ENCODE results near the gene DUSP2.

Gene DUSP2, protein sequence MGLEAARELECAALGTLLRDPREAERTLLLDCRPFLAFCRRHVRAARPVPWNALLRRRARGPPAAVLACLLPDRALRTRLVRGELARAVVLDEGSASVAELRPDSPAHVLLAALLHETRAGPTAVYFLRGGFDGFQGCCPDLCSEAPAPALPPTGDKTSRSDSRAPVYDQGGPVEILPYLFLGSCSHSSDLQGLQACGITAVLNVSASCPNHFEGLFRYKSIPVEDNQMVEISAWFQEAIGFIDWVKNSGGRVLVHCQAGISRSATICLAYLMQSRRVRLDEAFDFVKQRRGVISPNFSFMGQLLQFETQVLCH

DNA sequence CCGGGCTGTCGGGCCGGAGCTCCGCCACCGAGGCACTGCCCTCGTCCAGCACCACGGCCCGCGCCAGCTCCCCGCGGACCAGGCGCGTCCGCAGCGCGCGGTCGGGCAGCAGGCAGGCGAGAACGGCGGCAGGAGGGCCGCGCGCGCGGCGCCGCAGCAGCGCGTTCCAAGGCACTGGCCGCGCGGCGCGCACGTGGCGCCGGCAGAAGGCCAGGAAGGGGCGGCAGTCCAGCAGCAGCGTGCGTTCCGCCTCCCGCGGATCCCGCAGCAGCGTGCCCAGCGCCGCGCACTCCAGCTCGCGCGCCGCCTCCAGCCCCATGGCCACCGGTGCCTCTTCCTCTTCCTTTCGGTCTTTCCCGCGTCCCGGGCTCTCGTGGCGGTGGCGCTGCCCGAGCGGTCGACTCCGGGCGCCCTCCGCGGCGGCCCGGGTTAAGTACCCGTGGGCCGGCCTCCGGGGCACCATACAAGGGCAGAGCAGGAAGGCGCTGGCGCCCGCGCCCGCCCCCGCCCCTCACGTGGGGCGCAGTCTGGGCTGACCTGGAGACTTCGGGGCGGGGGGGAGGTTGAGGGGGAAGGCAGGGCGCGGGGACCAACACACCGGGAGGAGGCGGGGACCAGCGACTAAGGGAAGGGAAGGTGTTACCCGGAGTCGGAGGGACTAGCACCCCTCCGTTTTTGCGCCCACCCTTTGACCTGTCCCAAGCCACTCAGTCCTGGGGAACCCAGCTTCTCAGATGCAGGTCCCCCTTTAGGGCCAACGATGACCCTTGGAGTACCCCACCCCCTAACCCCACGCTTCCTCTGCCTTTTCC is at the start of gene DUSP2:
DUSP2 (minus strand) TSS at position 405 of the 812 bp plus-strand sequence; CDS start at position 319, 86 bp downstream.
- DNase-seq (ENCODE audit: low spot score) = peak; percentile 59

DNA sequence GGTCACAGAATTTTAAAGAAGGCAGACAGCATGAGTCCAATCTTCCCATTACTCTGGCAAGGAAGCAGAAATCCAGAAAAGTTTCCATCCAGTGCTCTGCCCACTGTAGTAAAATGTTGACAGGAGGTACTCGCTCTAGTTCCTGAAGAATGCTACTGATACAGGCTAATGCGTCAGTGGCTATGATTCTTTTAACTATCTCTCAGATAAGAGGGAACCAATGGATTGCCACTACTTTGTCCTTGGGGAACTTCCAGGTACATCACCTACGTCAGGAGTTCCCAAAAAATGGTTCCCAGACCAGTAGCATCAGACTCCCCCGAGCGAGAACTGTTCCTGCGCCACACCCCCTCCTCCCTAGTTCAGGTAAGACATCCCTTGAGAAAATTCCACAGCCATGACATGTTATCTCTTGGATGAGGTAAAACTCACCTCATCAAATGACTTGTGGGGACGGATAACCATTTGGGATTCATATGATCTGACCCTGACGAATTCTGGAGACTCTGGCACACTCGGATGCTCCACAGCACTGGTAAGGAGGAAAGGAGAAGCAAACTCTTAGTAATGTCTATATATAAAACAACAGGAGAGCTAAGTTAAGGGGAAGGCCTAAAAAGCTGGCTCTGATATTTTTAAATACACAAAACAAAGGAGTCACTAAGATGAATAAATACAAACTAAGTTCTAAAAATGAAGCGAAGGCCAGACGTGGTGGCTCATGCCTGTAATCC is 46.9 kb upstream of the DUSP2 start:
- DNase-seq (ENCODE audit: low spot score) = no peak

- DNase-seq (ENCODE audit: low spot score) = no peak
Observed at GRCh38 chr2:96188821-96189526, 43.7 kb upstream of the DUSP2 start.

DNA sequence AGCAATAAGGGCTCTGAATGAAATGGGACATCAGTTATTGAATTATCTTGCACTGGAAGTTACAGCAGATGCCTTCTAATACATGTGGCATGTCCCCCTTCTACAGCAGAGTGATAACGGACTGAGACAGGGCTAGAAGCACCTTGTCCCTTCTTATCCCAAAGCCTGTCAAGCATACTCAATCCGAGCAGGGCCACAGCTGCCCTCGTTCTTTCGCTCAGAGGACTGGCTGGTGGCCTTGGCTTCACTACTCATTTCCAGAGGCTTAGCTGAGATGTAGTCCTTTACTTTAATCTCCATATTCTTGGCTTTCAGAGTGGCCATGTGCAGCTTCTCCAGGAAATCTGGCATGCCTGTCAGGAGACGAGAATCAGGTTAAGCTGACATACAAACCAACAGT is 41.3 kb upstream of the DUSP2 start:
- no peak for DNase-seq (ENCODE audit: low spot score)

DNA sequence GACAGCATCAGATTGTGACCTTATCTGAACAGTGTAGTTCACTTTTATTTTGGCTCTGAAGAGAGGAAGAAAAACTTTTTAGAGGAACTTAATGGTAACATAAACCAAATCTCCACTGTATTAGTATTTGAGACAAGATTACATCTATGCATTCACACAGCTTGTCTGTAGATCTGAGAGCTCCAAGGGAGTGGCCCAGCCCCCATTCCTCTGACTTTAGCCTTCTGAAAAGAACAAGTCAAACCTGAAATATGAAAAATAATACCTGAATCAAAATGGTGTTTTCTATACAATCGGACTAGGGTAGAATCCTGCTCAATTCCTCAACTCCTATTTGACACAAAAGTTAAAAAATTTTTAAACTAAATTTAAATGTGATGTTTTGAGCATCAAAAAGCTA is 40.3 kb upstream of the DUSP2 start:
- DNase-seq (ENCODE audit: low spot score) = no peak

DNA sequence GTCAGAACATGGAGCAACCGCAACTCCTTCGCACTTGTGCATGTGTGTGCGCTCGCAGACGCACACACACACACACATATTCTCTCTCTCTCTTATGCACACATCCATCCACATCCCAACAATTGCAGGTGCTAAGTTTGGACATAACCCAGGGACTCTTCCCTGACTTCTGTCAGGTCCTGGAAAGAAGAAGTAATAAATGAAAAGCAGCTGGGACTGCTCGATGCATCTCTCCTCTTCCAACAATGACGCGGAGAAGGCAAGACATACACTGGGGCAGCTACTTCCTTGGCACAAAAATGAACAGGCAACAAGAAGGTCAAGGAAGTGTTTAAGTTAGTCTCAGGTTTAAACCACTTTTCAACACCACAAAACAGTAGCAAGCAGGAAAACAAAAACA is 39.7 kb upstream of the DUSP2 start:
- DNase-seq (ENCODE audit: low spot score) = no peak

DNA sequence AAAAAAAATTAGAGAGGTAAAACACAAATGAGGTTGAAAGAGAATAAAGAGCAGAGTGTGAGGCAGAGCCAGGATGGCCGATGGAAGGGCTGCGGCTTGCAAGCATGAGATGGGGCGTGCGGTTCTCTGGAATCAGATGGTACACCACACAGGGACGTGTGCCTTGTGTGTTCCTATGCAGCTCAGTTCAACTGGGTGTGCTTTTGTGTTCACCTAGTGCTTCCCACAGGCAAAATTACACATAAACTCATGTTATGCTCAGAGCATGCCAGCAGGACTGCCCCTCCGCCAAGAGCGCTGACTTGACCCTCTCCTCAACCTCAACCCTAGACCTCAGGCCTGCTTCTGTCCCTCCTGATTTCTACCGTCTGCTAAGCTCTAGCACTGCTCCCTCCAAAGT is 38.9 kb upstream of the DUSP2 start:
- DNase-seq (ENCODE audit: low spot score) = no peak

- no peak for DNase-seq (ENCODE audit: low spot score)
Observed at GRCh38 chr2:96181529-96181928, 36.3 kb upstream of the DUSP2 start.

GRCh38 chr2:96180521-96180920 is 35.3 kb upstream of the DUSP2 start:
- DNase-seq (ENCODE audit: low spot score) = no peak

DNA sequence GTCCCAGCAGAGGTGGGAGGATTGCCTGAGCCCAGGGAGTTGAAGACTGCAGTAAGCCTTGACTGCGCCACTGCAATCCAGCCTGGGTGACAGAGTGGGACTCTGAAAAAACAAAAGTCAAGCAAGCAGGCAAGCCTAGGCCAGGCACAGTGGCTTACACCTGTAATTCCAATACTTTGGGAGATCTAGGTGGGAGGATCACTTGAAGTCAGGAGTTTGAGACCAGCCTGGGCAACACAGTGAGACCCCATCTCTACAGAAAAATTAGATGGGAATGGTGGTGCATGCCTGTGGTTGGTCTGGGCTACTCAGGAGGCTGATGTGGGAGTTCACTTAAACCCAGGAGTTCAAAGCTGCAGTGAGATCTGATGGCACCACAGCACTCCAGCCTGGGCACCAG is 34.8 kb upstream of the DUSP2 start:
- DNase-seq (ENCODE audit: low spot score) = no peak

- DNase-seq (ENCODE audit: low spot score) = no peak
Observed at GRCh38 chr2:96176661-96177060, 31.4 kb upstream of the DUSP2 start.

DNA sequence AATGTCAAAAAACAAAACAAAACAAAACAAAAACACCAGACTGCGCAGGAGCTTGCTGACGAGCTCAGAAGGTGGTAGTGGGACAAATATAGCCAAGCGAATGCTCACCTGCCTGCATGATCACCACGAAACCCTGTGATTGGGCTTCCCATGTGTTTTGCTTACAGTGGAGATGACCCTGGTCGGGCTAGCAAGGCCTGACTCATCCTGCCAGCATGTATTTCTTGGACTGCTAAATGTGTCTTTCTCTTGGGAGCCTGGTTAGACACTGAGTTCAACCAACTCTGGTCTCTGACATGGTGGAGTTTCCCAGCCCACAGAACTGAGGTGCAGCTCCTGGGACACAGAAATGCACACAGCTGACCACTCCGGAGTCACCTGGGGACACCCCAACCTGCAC is 30.7 kb upstream of the DUSP2 start:
- no peak for DNase-seq (ENCODE audit: low spot score)

GRCh38 chr2:96174251-96175144 is 29.3 kb upstream of the DUSP2 start:
- peak; percentile 77 for DNase-seq (ENCODE audit: low spot score)

DNA sequence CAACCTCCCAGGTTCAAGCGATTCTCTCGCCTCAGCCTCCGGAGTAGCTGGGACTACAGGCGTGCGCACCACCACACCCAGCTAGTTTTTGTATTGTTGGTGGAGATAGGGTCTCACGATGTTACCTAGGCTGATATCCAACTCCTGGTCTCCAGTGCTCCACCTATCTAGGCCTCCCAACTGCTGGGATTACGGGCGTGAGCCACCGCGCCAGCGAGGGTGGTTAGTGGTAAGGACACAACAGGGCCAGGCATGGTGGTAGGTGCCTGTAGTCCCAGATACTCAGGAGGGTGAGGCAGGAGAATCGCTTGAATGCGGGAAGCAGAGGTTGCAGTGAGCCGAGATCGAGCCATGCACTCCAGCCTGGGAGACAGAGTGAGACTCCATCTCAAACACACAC is 26.6 kb upstream of the DUSP2 start:
- no peak for DNase-seq (ENCODE audit: low spot score)

DNA sequence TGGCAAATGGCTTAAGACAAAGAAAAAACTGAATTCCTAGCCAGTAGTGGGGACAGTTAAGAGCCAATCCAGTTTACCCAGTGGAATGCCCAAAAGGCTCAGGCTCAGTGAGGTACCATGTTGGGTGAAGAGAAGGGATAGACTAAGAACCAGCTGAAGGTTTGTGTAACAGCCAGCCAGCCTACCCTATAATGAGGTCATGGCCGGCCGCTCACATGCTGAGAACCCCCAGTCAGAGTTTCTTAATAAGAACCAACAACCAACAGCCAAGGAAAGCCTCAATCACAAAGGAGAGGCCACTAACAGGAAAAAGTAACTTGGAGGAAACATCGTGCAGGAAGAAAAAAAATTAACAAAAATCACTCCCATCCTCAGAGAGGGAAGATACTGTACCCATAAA is 25.4 kb upstream of the DUSP2 start:
- DNase-seq (ENCODE audit: low spot score) = no peak

DNA sequence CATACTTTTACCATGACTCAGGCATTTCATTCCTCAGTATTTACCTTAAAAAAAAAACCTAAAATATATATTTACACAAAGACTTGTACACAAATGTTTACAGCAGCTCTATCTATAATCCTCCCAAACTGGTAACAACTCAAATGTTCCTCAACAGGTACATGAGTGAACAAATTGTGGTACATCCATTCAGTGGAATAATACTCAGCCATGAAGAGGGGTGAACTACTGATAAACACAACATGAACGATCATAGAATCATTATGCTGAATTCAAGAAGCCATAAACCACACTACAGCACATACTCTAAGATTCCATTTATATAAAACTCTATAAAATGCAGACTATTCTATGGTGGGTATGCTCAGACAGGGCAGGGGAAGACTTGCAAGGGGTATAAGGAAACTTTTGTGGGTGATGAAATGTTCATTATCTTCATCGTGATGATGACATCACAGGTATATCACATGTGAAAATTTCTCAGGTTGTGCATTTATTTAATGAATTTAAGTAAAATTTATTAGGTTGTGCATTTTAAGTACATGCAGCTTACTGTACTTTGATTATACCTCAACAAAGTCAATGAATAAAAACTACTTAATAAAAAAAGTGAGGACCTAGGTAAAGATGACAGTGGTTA is 24.7 kb upstream of the DUSP2 start:
- DNase-seq (ENCODE audit: low spot score) = no peak

- DNase-seq (ENCODE audit: low spot score) = no peak
Observed at GRCh38 chr2:96167407-96168013, 22.3 kb upstream of the DUSP2 start.

- DNase-seq (ENCODE audit: low spot score) = peak; percentile 91
Observed at GRCh38 chr2:96164459-96165184, 19.4 kb upstream of the DUSP2 start.

- DNase-seq (ENCODE audit: low spot score) = no peak
Observed at GRCh38 chr2:96163768-96164429, 18.7 kb upstream of the DUSP2 start.

All from globus pallidus (tissue), 1 donor.